ENCODE measurements around the gene PDK4.
"Not testable (repeated sequence)": the region's sequence is repeated elsewhere in the genome, so short reads cannot be mapped to it uniquely, and the experiment has no call there.

PDK4 gene

DNA sequence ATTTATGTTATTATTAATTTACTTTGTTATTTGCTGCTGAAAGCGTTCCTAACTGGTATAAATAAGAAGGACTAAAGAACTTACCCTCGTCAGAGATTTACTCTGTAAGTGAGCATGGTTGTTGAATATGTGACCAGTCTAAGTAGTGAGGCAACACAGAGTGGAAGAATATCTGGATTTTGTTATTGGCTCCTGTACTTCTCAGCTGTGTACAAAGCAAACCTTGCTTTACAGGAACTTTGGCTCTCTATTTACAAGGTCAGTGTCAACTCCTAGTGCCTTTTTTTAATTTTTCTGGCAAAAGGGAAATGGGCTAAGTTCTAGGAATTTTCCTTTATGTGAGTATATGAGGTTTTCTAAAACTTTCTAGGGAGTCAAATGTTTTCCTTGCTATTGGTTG lies 35.6 kb downstream of the PDK4 start:
- no peak overlapping the region for H3K4me3 ChIP-seq (ENCODE audit: low read length)
- H3K9me3 ChIP-seq (ENCODE audit: control insufficient read depth, low read length) = no peaks in the 10 kb centered on the region
- no peaks in the 10 kb centered on the region for H3K27me3 ChIP-seq (replicated peaks; ENCODE audit: control insufficient read depth, insufficient read depth, low read length)

DNA sequence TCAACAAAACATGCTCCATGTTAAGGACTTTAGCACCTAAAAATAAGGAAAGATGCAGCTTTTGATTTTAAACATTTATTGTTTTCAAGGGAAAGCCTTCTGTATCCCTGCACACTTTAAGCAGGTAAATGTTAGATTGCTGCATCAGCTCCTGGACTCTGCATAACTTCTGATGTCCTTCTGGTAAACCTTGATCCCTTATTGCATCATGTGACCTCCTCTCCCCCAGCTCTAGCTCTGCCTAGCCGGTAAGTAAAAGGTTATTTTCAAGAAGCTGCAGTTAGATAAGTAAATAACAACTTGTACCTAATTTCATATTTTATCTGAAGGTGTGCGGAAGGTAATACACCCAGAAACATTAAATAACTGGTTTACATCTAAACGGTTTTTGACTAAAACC lies 37.5 kb downstream of the PDK4 start:
- Histone ChIP-seq H3K9me3 (ENCODE audit: control insufficient read depth, low read length) (no peaks in the 10 kb centered on the region), H3K27me3 (replicated peaks; ENCODE audit: control insufficient read depth, insufficient read depth, low read length) (no peaks in the 10 kb centered on the region), H3K36me3 (ENCODE audit: control insufficient read depth, insufficient read depth, low read length, severe bottlenecking) (no peaks in the 10 kb centered on the region), H3K4me3 (ENCODE audit: low read length) (no peak overlapping the region), H3K4me1 (ENCODE audit: control insufficient read depth, insufficient read depth, low read length) (peaks cover 8% of the 10 kb centered on the region), H3K9ac (ENCODE audit: low read length) (no peak overlapping the region)
- DNase-seq (ENCODE audit: low read depth) = no peak

More for the DNA sequence above, 35.6 kb downstream of the PDK4 start:
- Histone ChIP-seq H3K36me3 (ENCODE audit: control insufficient read depth, insufficient read depth, low read length, severe bottlenecking) (no peaks in the 10 kb centered on the region), H3K4me1 (ENCODE audit: control insufficient read depth, insufficient read depth, low read length) (no peaks in the 10 kb centered on the region), H3K9ac (ENCODE audit: low read length) (no peak overlapping the region)
- DNase-seq (ENCODE audit: low read depth) = no peak

DNA sequence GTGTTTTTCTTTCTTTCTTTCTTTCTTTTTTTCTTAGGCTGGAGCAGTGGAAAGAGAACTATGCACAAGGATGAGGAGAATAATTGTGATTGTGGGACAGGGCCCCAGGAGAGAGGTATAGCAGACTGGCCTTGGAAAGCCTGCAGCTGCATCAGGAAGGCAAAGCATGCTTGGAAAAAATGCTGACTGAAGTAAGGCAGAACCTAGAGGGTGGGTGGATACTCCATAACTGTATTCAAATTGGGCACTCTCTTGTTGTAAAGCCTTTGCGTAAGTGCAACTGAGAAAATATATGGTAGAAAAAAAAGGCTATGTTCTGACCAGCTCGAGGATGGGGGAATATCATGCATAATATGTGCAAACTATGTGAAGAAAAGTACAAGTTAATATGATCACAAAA lies 39.5 kb downstream of the PDK4 start:
- no peak for DNase-seq (ENCODE audit: low read depth)
- H3K4me3 ChIP-seq (ENCODE audit: low read length) = no peak overlapping the region
- peaks cover 13% of the 10 kb centered on the region for H3K4me1 ChIP-seq (ENCODE audit: control insufficient read depth, insufficient read depth, low read length)
- H3K36me3 ChIP-seq (ENCODE audit: control insufficient read depth, insufficient read depth, low read length, severe bottlenecking) = no peaks in the 10 kb centered on the region
- no peaks in the 10 kb centered on the region for H3K9me3 ChIP-seq (ENCODE audit: control insufficient read depth, low read length)
- no peaks in the 10 kb centered on the region for H3K27me3 ChIP-seq (replicated peaks; ENCODE audit: control insufficient read depth, insufficient read depth, low read length)
- H3K9ac ChIP-seq (ENCODE audit: low read length) = no peak overlapping the region

DNA sequence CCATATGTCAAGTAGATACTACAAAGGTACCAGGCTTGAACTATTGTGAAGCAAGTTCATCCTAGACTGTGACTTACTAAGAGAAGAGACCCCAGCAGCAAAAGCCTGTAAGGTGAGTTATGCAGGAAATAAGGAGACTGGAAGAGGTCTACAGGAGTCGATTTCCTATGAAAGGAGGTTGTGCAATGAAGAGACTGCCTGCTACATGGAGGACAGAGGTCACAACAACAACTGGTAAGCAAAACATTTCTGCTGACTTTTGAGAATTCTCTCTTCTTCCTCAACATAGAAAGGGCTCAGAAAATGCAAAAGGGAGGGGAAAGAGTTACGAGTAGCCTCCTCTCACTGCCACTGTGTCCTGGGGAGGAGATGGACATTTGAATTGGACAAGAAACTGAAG lies 42.4 kb downstream of the PDK4 start:
- H3K4me3 ChIP-seq (ENCODE audit: low read length) = no peak overlapping the region
- no peaks in the 10 kb centered on the region for H3K27me3 ChIP-seq (replicated peaks; ENCODE audit: control insufficient read depth, insufficient read depth, low read length)
- H3K36me3 ChIP-seq (ENCODE audit: control insufficient read depth, insufficient read depth, low read length, severe bottlenecking) = no peaks in the 10 kb centered on the region
- peak overlapping the region; percentile 7 for H3K9ac ChIP-seq (ENCODE audit: low read length)
- H3K9me3 ChIP-seq (ENCODE audit: control insufficient read depth, low read length) = no peaks in the 10 kb centered on the region
- DNase-seq (ENCODE audit: low read depth) = no peak
- H3K4me1 ChIP-seq (ENCODE audit: control insufficient read depth, insufficient read depth, low read length) = peaks cover 38% of the 10 kb centered on the region

- H3K4me1 ChIP-seq (ENCODE audit: control insufficient read depth, insufficient read depth, low read length) = peaks cover 52% of the 10 kb centered on the region
- not testable (repeated sequence) for H3K4me3 ChIP-seq (ENCODE audit: low read length); H3K9ac ChIP-seq (ENCODE audit: low read length); H3K36me3 ChIP-seq (ENCODE audit: control insufficient read depth, insufficient read depth, low read length, severe bottlenecking); H3K27me3 ChIP-seq (replicated peaks; ENCODE audit: control insufficient read depth, insufficient read depth, low read length); DNase-seq (ENCODE audit: low read depth); H3K9me3 ChIP-seq (ENCODE audit: control insufficient read depth, low read length)
These were observed 44.0 kb downstream of the PDK4 start for GRCh38 chr7:95552010-95552926.

GRCh38 chr7:95550546-95550945 lies 45.8 kb downstream of the PDK4 start:
- Histone ChIP-seq H3K27me3 (replicated peaks; ENCODE audit: control insufficient read depth, insufficient read depth, low read length) (no peaks in the 10 kb centered on the region), H3K9me3 (ENCODE audit: control insufficient read depth, low read length) (no peaks in the 10 kb centered on the region), H3K36me3 (ENCODE audit: control insufficient read depth, insufficient read depth, low read length, severe bottlenecking) (no peaks in the 10 kb centered on the region), H3K4me3 (ENCODE audit: low read length) (peak overlapping the region; percentile 42), H3K9ac (ENCODE audit: low read length) (peak overlapping the region; percentile 80), H3K4me1 (ENCODE audit: control insufficient read depth, insufficient read depth, low read length) (peaks cover 67% of the 10 kb centered on the region)
- peak; percentile 13 for DNase-seq (ENCODE audit: low read depth)

DNA sequence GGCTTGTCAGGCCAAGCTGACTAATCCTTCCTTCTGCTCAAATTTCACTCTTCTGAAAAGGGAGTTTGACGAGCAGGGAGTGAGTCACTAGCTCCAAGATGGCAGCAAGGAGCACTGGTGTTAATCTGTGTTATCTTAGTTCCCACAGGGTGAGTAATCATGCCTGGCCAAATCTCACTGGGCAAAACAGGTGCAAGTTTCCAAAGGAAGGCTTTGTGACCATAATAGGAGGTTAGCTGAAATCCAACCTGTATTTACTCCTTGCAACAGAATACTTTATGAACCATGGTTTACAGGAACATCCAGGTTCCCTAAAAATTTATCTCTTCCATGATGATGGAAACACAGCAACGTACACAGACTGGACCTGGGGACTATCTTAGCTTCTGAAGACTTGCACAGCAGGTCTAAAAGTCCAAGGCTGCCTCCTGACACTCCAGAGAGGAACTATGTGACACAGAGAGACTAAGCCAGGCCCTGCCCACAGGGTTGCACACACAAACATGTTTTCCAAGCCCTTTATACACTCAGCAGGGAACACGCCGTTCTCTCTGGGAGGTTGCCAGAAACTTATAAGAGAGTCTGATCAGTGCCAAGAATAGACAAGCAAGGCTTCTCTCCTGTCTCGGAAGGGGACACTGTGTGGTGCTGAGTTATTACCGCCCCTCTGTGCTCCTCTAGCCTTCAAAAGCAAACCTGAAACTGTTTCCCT lies 46.3 kb downstream of the PDK4 start:
- DNase-seq (ENCODE audit: low read depth) = peak; percentile 84
- Histone ChIP-seq H3K9ac (ENCODE audit: low read length) (peak overlapping the region; percentile 80), H3K4me3 (ENCODE audit: low read length) (peak overlapping the region; percentile 42)

DNA sequence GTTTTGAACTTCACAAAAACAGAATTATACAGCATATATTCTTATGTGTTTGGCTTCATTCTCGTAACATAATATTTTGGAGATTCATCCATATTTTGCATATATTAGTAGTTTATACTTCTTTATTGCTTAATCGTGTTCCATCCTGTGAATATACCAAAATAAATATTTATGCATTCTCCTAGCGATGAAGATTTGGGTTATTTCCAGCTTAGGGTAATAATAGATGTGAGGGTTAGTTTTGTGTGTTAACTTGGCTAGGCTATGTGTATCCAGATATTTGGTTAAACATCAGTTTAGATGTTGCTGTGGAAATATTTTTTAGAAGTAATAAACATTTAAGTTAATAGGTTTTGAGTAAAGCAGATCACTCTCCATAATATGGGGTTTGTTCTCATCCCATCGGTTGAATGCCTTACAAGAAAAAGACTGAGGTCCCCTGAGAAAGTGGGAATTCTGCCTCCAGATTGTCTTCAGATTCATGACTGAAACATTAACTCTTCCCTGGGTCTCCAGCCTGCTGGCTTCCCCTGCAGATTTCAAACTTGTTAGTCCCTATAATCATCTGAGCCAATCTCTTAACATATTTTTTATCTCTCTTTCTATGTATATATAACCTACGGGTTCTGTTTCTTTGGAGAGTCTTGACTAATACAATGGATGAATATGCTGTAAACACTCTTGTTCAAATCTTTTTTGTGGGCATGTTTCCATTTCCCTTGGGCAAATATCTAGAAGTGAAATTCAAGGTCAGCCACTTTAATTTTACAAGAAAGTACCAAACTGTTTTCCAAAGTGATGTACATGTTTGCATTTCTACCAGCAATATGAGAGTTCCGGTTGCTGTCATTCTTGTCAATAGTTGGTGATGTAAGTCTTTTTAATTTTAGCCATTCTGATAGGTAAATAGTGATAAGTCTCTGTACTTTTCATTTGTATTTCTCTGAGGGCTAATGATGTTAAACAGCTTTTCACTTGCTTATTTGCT lies 48.7 kb downstream of the PDK4 start:
- peaks cover 59% of the 10 kb centered on the region for H3K4me1 ChIP-seq (ENCODE audit: control insufficient read depth, insufficient read depth, low read length)
- H3K27me3 ChIP-seq (replicated peaks; ENCODE audit: control insufficient read depth, insufficient read depth, low read length) = no peaks in the 10 kb centered on the region
- peak overlapping the region; percentile 15 for H3K9ac ChIP-seq (ENCODE audit: low read length)
- H3K36me3 ChIP-seq (ENCODE audit: control insufficient read depth, insufficient read depth, low read length, severe bottlenecking) = no peaks in the 10 kb centered on the region
- H3K4me3 ChIP-seq (ENCODE audit: low read length) = peak overlapping the region; percentile 33
- peak; percentile 12 for DNase-seq (ENCODE audit: low read depth)
- no peaks in the 10 kb centered on the region for H3K9me3 ChIP-seq (ENCODE audit: control insufficient read depth, low read length)

More for the DNA sequence above, 46.3 kb downstream of the PDK4 start:
- Histone ChIP-seq H3K36me3 (ENCODE audit: control insufficient read depth, insufficient read depth, low read length, severe bottlenecking) (no peaks in the 10 kb centered on the region), H3K4me1 (ENCODE audit: control insufficient read depth, insufficient read depth, low read length) (peaks cover 69% of the 10 kb centered on the region), H3K9me3 (ENCODE audit: control insufficient read depth, low read length) (no peaks in the 10 kb centered on the region), H3K27me3 (replicated peaks; ENCODE audit: control insufficient read depth, insufficient read depth, low read length) (no peaks in the 10 kb centered on the region)

- DNase-seq (ENCODE audit: low read depth) = no peak
- Histone ChIP-seq H3K36me3 (ENCODE audit: control insufficient read depth, insufficient read depth, low read length, severe bottlenecking) (no peaks in the 10 kb centered on the region), H3K27me3 (replicated peaks; ENCODE audit: control insufficient read depth, insufficient read depth, low read length) (peaks cover under 1% of the 10 kb centered on the region), H3K9me3 (ENCODE audit: control insufficient read depth, low read length) (no peaks in the 10 kb centered on the region), H3K4me3 (ENCODE audit: low read length) (peak overlapping the region; percentile 33), H3K9ac (ENCODE audit: low read length) (peak overlapping the region; percentile 31), H3K4me1 (ENCODE audit: control insufficient read depth, insufficient read depth, low read length) (peaks cover 59% of the 10 kb centered on the region)
These were observed 49.7 kb downstream of the PDK4 start for GRCh38 chr7:95546647-95547046.

DNA sequence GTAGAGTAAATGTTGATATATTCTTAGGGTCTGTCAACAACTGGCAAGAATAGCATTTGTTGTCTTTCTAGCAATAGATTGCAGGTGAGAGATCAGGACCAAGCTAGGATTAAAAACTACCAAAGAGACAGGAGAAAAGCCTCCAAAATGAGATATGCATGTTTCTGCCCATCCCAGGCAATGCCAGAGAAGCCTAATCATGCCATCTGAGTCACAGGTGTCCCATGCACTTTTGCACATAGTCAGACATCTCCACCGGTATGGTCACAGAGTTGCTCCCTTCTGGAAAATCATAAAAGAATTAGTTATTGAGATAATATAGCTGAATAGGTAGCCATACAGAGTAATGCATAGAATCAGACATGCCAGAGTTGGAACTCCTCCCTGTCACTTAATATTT lies 50.6 kb downstream of the PDK4 start:
- DNase-seq (ENCODE audit: low read depth) = no peak
- no peaks in the 10 kb centered on the region for H3K9me3 ChIP-seq (ENCODE audit: control insufficient read depth, low read length)
- H3K4me3 ChIP-seq (ENCODE audit: low read length) = peak overlapping the region; percentile 79
- H3K36me3 ChIP-seq (ENCODE audit: control insufficient read depth, insufficient read depth, low read length, severe bottlenecking) = no peaks in the 10 kb centered on the region
- H3K4me1 ChIP-seq (ENCODE audit: control insufficient read depth, insufficient read depth, low read length) = peaks cover 49% of the 10 kb centered on the region
- H3K9ac ChIP-seq (ENCODE audit: low read length) = peak overlapping the region; percentile 81
- H3K27me3 ChIP-seq (replicated peaks; ENCODE audit: control insufficient read depth, insufficient read depth, low read length) = peaks cover 4% of the 10 kb centered on the region

All from adipocyte (in vitro differentiated cells).